Measurements from ENCODE around the gene ZNF678. TPM values are rescaled to one million over a fixed set of nuclear protein-coding genes. Genes with fewer than 3 reads are reported as not detected.

ZNF678 gene
- total and polyA plus RNA-seq, 7 donors: 1.2 to 5.0 (median 3.0) TPM

GRCh38 chr1:227546059-227546458, 17.3 kb upstream of the ZNF678 start:
- WGBS, 3 donors: 37 to 78% (median 51%) methylated on average over 5 of the region's 5 CpGs
- no peak for ATAC-seq
- H3K27ac ChIP-seq: no peak overlapping the region

GRCh38 chr1:227546598-227547309, 16.6 kb upstream of the ZNF678 start:
- intact Hi-C loops (cut with DNase I): loop anchor here in 1 of 2 donors (5.0 kb wide), 1 partner anchor 401 kb away; the partner anchor contains the start of gene WNT9A

More at GRCh38 chr1:227546059-227546458, 17.3 kb upstream of the ZNF678 start:
- Histone ChIP-seq H3K4me1 (peaks cover 8% of the 10 kb centered on the region), H3K9me3 (no peaks in the 10 kb centered on the region), H3K27me3 (ENCODE audit: insufficient read depth in 3 of 3, low read length in 2 of 3) (no peaks in the 10 kb centered on the region), H3K36me3 (ENCODE audit: insufficient read depth in 1 of 2, low read depth in 1 of 2) (no peaks in the 10 kb centered on the region), H3K4me3 (no peak overlapping the region)
- no peak for TF ChIP-seq CTCF (IDR thresholded peaks at IDR 0.05)
- DNase-seq: peak in 1 of 2 donors; percentile 48
- intact Hi-C loops (cut with DNase I): loop anchor here in 1 of 2 donors (5.0 kb wide), 1 partner anchor 401 kb away; the partner anchor contains the start of gene WNT9A

GRCh38 chr1:227547310-227548118, 15.8 kb upstream of the ZNF678 start:
- Histone ChIP-seq H3K4me3 (no peak overlapping the region), H3K9me3 (peaks cover 9% of the 10 kb centered on the region), H3K4me1 (no peaks in the 10 kb centered on the region), H3K27me3 (ENCODE audit: insufficient read depth in 3 of 3, low read length in 2 of 3) (no peaks in the 10 kb centered on the region), H3K36me3 (ENCODE audit: insufficient read depth in 1 of 2, low read depth in 1 of 2) (no peaks in the 10 kb centered on the region), H3K27ac (no peak overlapping the region)
- no peak for DNase-seq
- intact Hi-C loops (cut with DNase I): loop anchor here in 1 of 2 donors (5.0 kb wide), 1 partner anchor 400 kb away; the partner anchor contains the start of gene WNT9A
- no peak for TF ChIP-seq CTCF (IDR thresholded peaks at IDR 0.05)
- no peak for ATAC-seq
- WGBS, 3 donors: 44 to 65% (median 49%) methylated on average over 7 to 8 of the region's 8 CpGs

More at GRCh38 chr1:227546598-227547309, 16.6 kb upstream of the ZNF678 start:
- Histone ChIP-seq H3K9me3 (peaks cover 5% of the 10 kb centered on the region), H3K4me3 (no peak overlapping the region), H3K36me3 (ENCODE audit: insufficient read depth in 1 of 2, low read depth in 1 of 2) (no peaks in the 10 kb centered on the region), H3K27ac (no peak overlapping the region), H3K27me3 (ENCODE audit: insufficient read depth in 3 of 3, low read length in 2 of 3) (no peaks in the 10 kb centered on the region), H3K4me1 (peaks cover 4% of the 10 kb centered on the region)
- 84 to 86% (median 84%) methylated on average over 8 of the region's 8 CpGs for WGBS, 3 donors
- DNase-seq (no peak), ATAC-seq (no peak)
- no peak for TF ChIP-seq CTCF (IDR thresholded peaks at IDR 0.05)

- Histone ChIP-seq H3K27ac (no peak overlapping the region), H3K4me3 (no peak overlapping the region), H3K9me3 (peaks cover 9% of the 10 kb centered on the region), H3K36me3 (ENCODE audit: insufficient read depth in 1 of 2, low read depth in 1 of 2) (no peaks in the 10 kb centered on the region), H3K4me1 (no peaks in the 10 kb centered on the region), H3K27me3 (ENCODE audit: insufficient read depth in 3 of 3, low read length in 2 of 3) (no peaks in the 10 kb centered on the region)
- TF ChIP-seq CTCF (IDR thresholded peaks at IDR 0.05): no peak
- ATAC-seq (no peak), DNase-seq (no peak)
- intact Hi-C loops (cut with DNase I): loop anchor here in 1 of 2 donors (5.0 kb wide), 1 partner anchor 399 kb away; the partner anchor contains the start of gene WNT9A
Measured at GRCh38 chr1:227548119-227548397, 15.3 kb upstream of the ZNF678 start.
